GM18499 (cell line): ENCODE results near the gene AP4B1.

Experiments
- ATAC-seq: cut with Tn5 transposase; IDR thresholded peaks from one replicate; pipeline ENCODE4 v1.9.1; 2021; ENCODE audit warnings: moderate number of reproducible peaks; ENCODE audit not compliant: insufficient read depth, unreplicated experiment

The AP4B1 gene

GRCh38 chr1:113931451-113931851 is 26.9 kb upstream of the AP4B1 start:
- ATAC-seq, result no peak

- no peak for ATAC-seq
Measured at GRCh38 chr1:113930499-113931161, 26.0 kb upstream of the AP4B1 start.

- ATAC-seq, result peak; percentile 13
Measured at GRCh38 chr1:113929750-113930498, 25.3 kb upstream of the AP4B1 start.

GRCh38 chr1:113928941-113929749 is 24.5 kb upstream of the AP4B1 start, which contains the start of gene HIPK1:
TSS of gene HIPK1 (plus strand) at chr1:113929324.
- ATAC-seq, result peak; percentile 39

GRCh38 chr1:113928187-113928930 is 23.8 kb upstream of the AP4B1 start:
- ATAC-seq, result no peak

- ATAC-seq, result no peak
Measured at GRCh38 chr1:113924473-113924872, 19.9 kb upstream of the AP4B1 start.

GRCh38 chr1:113922957-113923356 is 18.4 kb upstream of the AP4B1 start:
- no peak for ATAC-seq

GRCh38 chr1:113918243-113918642 is 13.6 kb upstream of the AP4B1 start:
- no peak for ATAC-seq

- ATAC-seq, result no peak
Measured at GRCh38 chr1:113917400-113918082, 12.9 kb upstream of the AP4B1 start.

- ATAC-seq, result no peak
Measured at GRCh38 chr1:113916974-113917373, 12.4 kb upstream of the AP4B1 start.

- ATAC-seq, result no peak
Measured at GRCh38 chr1:113913887-113914664, 9.5 kb upstream of the AP4B1 start.

GRCh38 chr1:113913312-113913668 is 8.7 kb upstream of the AP4B1 start:
- no peak for ATAC-seq

GRCh38 chr1:113912594-113913311 is 8.2 kb upstream of the AP4B1 start:
- ATAC-seq, result no peak

- ATAC-seq, result no peak
Measured at GRCh38 chr1:113905435-113905861, 849 bp upstream of the AP4B1 start.

- peak; percentile 11 for ATAC-seq
Measured at GRCh38 chr1:113904293-113904673, 316 bp downstream of the AP4B1 start.

GRCh38 chr1:113903501-113904292 is 902 bp downstream of the AP4B1 start:
- no peak for ATAC-seq

- ATAC-seq, result no peak
Measured at GRCh38 chr1:113901191-113901590, 3.4 kb downstream of the AP4B1 start.

- no peak for ATAC-seq
Measured at GRCh38 chr1:113899111-113899510, 5.5 kb downstream of the AP4B1 start.
